Kidney tubule cell (primary cell): ENCODE results near the gene TRIML1.
"Not testable (repeated sequence)": the region's sequence is repeated elsewhere in the genome, so short reads cannot be mapped to it uniquely, and the experiment has no call there.

Experiments used
- DNase-seq: peaks from one replicate; pipeline ENCODE4 v3.0.0-alpha.2; 2018; ENCODE audit warnings: low spot score

The TRIML1 gene

DNA sequence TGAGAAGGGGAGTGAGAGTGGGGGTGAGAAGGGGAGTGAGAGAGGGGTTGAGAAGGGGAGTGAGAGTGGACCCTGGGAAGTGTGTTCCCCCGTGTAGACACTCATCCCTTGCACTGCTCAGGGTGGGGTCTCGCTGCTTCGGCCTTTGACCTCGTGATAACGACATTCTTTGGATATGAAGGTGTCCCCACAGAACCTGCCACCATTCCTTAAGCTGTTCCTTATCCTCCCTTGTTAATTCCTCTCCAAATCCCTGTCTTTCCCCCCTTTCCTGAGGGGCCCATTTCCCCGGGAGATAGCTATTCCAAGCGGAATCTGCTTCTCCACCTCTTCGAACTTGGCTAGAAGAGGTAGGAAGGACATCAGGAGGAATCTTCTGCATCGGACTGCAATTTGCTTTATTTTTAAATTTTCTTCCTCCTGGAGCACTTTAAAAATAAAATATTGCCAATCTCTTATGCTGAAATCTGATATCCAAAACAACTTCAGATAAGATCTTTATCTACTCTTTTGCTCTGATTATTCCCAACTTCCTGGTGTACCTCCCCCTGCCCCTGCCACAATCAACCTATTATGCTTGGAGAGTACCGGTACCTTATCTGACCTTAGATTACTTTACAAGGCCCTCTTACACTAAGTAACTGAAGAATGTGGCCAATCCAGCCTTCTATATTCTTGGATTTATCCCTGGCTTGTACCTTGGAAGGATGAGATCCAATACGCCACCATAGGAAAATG is 15.6 kb downstream of the TRIML1 start:
- DNase-seq: no peak

DNA sequence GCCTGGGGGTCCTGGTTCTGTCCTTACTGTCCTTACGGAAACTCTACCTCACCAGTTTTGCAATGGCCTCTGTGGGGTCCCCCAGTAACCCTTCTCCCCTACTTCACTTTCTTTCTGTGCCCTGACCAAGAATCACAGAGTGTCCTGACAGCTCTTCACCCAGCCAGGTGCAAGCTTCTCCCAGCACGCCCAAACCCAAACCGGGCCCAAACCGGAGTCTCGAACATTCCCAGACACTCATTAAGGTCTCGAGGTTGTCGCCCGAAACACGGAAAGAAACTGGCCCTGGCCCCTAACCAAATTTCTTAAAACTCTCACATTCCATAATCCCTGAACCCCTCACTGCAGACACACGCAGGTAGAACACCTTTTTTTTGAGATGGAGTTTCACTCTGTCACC is 19.1 kb downstream of the TRIML1 start:
- no peak for DNase-seq

DNA sequence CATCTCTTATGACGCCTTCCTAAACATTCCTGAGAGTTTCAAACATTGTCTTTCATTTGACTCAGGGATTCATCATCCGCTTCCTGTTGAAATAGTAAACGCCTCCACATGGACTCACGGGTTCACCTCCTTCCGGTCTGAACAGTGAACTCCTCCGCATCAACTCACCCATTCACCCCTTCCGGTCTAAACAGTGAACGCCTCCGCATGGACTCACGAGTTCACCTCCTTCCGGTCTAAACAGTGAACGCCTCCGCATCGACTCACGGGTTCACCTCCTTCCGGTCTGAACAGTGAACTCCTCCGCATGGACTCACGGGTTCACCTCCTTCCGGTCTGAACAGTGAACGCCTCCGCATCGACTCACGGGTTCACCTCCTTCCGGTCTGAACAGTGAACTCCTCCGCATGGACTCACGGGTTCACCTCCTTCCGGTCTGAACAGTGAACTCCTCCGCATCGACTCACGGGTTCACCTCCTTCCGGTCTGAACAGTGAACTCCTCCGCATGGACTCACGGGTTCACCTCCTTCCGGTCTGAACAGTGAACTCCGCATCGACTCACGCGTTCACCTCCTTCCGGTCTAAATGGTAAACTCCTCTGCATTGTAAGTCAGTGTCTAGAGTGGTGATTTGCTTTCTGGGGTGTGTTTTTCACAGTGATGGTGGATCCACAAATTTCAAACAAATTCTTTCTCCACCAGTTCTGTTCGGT is 20.4 kb downstream of the TRIML1 start:
- DNase-seq: not testable (repeated sequence)

DNA sequence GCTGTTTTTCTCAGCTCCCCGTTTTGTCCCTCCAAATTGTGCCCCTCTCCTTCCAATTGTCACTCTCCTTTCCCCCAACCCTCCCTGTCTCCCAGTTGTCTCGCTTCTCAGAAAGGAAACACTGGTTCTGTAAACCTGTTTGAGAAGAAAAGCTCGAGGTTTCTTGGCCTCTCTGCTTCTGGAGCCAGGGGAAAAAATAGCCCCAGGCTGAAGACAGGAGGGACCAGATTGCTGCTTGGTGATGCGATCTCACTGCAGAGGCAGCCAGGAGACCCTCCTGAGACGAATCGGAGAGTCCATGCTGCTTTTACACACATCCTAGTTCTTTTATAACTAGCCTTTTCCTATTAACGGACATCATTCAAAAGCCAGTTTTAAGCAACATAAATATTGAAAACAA is 21.2 kb downstream of the TRIML1 start:
- no peak for DNase-seq

DNA sequence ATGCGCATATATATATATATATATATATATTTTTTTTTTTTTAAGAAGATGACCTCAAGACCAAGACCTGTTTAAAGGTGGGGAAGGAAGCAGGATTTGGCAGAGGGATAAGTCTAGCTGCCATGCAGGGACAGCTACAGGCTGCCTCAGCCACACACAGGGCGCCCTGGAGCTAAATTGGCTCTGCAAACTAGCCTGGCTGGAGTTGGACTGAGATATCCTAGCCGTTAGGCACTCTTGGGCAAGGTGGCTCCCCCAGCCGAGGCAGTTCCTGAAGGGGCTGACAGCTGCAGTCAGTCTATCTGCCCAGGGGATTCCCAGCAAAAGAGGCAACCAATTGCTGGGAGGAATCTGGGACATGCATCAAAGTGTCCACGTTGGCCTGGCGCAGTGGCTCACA is 21.9 kb downstream of the TRIML1 start:
- no peak for DNase-seq

DNA sequence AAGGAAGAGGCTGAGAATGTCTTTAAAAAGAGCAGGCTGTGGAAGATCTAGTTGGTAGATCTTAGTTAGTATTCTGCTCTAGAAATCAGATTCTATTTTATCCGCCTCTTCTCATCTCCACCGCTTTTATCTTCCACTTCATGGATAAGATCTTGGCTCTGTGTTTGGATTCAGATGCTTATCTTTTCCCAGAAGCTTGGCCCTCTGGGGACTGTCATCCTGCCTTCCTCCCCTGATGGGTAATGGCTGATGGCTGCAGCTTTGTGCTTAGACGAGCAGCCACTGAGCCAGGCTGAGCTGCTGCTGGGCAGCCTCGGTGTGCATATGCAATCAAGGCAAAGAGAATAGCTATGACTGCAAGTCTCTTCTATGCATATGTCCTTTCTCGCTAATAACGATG is 23.5 kb downstream of the TRIML1 start:
- DNase-seq: no peak

DNA sequence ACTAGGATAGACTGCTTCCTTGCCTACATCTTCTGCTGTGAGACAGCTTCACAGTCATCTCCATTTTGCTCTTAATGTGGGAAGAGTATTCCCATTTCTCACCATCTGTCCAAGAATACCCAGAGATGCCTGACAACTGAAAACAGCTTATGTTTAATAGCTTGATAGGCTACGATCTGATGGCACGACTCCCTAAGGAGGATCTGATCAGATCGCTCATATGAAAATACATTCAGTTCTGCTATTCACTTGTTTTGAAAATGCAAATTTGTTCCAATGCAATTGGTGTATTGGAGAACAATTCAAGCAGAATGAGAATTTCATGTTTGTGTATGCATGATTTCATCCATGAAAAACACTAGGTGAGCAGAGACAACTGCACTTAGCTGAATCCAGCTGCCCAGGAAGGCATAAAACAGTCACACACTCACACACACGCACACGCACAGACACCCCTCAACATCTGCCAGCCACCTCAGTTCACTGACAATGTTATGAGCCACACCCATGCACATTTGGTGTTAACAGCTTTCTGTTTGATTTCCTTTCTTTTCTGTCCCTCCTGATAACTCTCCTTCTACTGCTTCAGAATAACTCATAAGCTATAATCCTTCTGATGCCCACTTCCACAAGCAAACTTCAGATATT is 29.6 kb downstream of the TRIML1 start:
- no peak for DNase-seq

DNA sequence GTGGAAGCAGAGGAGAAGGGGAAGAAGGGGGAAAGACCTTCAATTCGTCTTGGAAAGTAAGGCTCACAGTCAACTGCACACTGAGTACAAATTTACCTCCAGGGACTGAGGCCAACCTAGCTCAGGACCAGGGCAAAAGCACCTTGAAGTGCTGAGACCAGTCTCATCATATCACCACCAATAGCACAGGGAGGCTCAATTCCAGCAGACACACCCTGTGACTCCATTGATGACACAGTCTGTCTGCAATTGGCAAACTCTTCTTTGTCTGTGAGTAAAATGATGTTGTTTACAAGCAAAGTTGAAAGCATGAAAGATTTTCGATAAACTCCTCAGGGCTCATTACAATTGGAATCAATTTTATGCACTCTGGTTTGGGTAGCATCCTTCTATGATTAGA is 32.3 kb downstream of the TRIML1 start:
- DNase-seq: no peak

DNA sequence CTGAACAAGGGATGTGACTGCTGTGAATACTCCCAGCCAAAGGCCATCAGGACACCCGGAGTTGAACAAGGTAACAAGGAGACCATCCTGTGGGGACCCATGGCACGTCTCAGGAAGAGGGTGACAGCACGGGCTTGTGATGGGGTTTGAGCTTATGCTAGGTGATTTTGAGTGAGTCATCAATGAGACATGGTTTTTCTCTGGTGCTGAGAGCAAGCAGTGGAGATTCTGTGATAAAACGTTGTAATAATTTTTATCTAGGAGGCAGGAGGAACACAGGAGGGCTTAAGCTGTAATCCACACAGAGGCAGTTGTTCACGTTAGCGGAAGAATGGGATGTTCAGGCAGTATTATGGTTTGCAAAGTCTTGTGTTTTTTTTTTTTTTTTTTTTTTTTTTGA is 36.0 kb downstream of the TRIML1 start:
- DNase-seq: peak; percentile 9

DNA sequence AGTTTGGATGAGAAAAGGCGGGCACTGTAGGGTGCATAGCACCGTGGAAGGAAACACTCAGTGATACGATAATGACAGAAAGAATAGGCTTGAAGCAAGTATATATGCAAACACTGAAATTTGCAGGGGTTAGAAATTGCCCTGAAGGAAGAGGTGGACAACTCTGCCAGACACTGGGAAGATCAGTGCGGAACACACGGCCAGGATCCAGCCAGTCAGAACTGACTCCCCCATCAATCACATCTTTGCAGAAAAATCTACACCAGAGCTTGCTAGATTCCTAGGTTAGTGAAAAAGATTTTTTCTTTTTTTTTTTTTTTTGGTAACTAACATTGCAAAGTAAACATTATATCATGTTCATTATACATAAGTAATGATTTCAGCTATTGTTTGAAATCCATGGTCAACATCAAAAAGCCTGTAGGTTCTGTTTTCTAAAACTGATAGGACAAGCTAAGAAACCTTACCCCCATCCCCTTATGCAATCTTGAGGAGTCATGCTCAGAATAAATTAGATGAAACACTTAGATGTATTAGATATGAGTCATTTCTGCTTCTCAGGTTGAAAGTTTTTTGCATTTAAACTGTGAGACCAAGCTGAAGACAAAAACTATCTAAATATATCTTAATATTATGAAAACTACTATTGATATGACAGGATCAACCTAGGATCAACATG is 38.9 kb downstream of the TRIML1 start:
- peak; percentile 41 for DNase-seq

DNA sequence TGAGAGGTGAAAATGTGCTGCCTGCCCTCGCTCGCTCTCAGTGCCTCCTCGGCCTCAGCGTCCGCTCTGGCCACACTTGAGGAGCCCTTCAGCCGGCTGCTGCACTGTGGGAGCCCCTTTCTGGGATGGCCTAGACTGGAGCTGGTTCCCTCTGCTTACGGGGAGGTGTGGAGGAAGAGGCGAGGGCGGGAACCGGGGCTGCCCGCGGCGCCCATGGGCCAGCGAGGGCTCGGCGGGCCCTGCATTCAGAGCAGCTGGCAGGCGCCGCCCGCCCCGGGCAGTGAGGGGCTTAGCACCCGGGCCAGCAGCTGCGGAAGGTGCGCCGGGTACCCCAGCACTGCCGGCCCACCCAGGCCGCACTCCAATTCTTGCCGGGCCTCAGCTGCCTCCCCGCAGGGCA is 39.6 kb downstream of the TRIML1 start:
- no peak for DNase-seq

DNA sequence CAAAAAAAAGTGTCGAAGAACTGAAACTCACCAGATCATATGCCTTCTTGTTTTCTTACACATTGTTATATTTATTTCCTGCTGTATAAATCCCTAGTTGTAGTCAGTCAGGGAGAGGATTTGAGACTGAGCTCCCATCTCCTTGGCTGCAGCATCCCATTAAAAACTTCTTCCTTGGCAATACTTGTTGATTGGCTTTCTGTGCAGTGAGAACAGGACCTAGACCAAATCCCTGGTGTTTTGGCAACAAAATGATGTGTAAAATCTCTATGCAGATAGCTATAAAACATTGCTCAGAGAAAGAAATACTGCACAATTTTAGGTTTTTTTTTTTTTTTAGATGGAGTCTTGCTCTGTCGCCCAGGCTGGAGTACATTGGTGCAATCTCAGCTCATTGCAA is 47.9 kb downstream of the TRIML1 start:
- DNase-seq: no peak

DNA sequence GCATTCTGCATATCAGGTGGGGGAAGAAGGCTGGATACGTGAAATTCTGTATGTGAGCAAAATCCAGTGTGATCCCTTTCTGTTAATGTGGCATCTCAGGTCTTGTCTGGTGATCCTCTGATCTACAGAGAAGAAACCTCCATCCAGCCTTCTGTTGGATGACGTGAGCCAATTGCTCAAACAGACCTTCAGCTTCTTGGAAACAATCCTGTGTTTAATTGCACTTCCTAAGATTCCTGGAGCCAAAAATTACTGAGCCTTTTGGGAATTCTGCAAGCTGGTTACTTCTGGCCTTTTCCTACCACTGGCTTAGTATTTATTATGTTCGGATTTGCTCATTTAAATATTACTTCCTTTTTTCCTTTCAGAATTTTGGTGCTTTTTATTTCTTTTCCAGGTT is 51.2 kb downstream of the TRIML1 start:
- no peak for DNase-seq

DNA sequence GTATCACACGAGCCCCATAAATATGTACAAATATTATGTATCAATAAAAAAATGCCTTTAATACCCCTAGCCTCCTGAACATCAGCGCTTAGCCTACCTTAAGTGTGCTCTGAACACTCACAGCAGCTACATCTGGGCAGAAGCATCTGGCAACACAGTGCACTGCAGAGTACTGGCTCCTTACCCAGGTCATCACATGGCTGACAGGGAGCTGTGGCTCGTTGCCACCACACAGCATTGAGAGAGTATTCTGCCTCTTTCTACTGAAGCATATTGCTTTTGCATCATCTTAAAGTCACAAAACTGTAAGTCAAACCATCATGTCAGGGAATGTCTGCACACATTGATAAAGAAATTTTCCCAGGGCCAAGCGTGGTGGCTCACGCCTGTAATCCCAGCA is 55.2 kb downstream of the TRIML1 start:
- no peak for DNase-seq

DNA sequence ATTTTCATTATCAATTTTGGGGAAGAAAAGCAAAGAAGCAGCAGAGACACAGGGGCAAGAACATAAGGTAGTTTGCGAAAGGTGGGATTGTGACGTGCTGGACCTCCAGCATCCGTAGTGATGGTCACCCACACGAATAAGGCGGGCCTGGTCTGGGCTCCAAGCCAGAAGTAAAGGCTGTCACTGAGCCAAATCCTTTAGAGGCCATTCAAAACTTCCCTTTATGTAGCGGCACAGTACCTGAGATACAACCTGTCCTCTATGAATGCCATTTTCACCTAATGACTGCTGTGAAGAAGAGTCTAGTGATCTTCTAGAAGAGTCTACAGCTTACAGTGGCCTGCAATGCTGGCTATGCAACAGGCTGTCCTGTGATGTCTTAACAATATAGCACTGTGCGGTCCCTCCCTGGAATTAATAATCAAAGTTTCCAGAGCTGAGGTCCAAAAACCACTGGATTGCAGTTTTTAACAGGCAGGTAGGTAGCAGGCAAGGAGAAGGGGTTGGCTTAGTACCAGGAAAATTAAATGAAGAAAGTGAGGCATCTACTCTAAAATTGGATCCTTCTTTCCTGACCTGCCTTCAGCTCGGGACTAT is 56.2 kb downstream of the TRIML1 start:
- DNase-seq: no peak

DNA sequence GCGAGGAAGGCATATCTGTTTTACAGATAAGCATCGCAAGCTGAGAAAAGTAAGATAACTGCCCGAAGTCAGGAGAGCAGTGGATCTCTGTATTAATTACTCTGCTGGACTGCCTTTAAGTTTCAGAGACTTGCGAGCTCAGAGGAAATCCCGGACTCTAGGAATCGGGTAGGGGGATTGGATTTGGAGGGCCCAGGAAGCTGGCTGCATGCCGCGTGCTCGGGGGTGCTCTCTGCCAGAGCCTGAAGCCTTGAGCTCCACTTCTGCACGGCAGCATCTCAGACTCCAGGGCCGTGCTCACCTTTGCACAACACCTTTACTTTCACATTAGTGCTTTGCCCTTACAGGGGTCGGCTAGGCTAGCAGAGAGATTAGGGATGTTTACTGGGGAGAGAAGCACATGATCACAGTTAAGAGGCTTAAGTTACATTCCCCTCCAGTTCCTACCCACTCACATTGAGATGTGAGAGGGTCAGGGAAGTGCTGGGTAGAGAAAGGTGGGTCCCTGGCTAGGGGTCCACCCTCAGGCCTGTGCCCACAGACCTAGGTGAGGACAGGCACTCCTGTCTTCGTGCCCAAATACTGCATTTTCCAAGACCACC is 57.0 kb downstream of the TRIML1 start:
- DNase-seq: no peak
